GM19324 (cell line): ENCODE measurements around the gene SGIP1.
A peak's percentile ranks its signal among the peaks of the same experiment; 100 is the strongest.
"Not testable (repeated sequence)": the region's sequence is repeated elsewhere in the genome, so short reads cannot be mapped to it uniquely, and the experiment has no call there.

Source experiments
- ATAC-seq: cut with Tn5 transposase; IDR thresholded peaks from one replicate; pipeline ENCODE4 v1.9.1; 2021; ENCODE audit warnings: mild to moderate bottlenecking, moderate library complexity; ENCODE audit not compliant: unreplicated experiment, low FRiP score

SGIP1 gene

GRCh38 chr1:66725885-66726665, 192.1 kb downstream of the SGIP1 start:
- peak; percentile 68 for ATAC-seq

- ATAC-seq: no peak
Measured at GRCh38 chr1:66728021-66728420, 194.1 kb downstream of the SGIP1 start.

GRCh38 chr1:66728716-66729115, 194.8 kb downstream of the SGIP1 start:
- ATAC-seq: not testable (repeated sequence)

- peak; percentile 52 for ATAC-seq
Measured at GRCh38 chr1:66729119-66729518, 195.2 kb downstream of the SGIP1 start.

- no peak for ATAC-seq
Measured at GRCh38 chr1:66729523-66729922, 195.6 kb downstream of the SGIP1 start.

- ATAC-seq: no peak
Measured at GRCh38 chr1:66730462-66730861, 196.5 kb downstream of the SGIP1 start.

GRCh38 chr1:66731170-66731865, 197.4 kb downstream of the SGIP1 start:
- ATAC-seq: no peak

- ATAC-seq: no peak
Measured at GRCh38 chr1:66732407-66733166, 198.6 kb downstream of the SGIP1 start.

GRCh38 chr1:66733348-66734017, 199.5 kb downstream of the SGIP1 start:
- no peak for ATAC-seq

- ATAC-seq: not testable (repeated sequence)
Measured at GRCh38 chr1:66734531-66734930, 200.6 kb downstream of the SGIP1 start.

GRCh38 chr1:66737836-66738235, 203.9 kb downstream of the SGIP1 start:
- no peak for ATAC-seq

- ATAC-seq: peak; percentile 65
Measured at GRCh38 chr1:66739401-66740157, 205.6 kb downstream of the SGIP1 start.

GRCh38 chr1:66745451-66745850, 211.5 kb downstream of the SGIP1 start:
- ATAC-seq: no peak

- no peak for ATAC-seq
Measured at GRCh38 chr1:66747501-66747900, 213.5 kb downstream of the SGIP1 start.

- ATAC-seq: no peak
Measured at GRCh38 chr1:66750577-66750976, 216.6 kb downstream of the SGIP1 start.

- no peak for ATAC-seq
Measured at GRCh38 chr1:66751160-66751559, 217.2 kb downstream of the SGIP1 start.

- peak; percentile 70 for ATAC-seq
Measured at GRCh38 chr1:66752000-66752592, 218.1 kb downstream of the SGIP1 start, which contains the start of gene DYNLT5. TSS of gene DYNLT5 (plus strand) at chr1:66752459. CDS start at chr1:66754659, 2,200 bp downstream.

GRCh38 chr1:66752671-66753371, 218.9 kb downstream of the SGIP1 start:
- ATAC-seq: no peak

GRCh38 chr1:66757722-66758240, 223.8 kb downstream of the SGIP1 start:
- ATAC-seq: no peak
